NB4 (cell line): ENCODE measurements around the gene IP6K1.
"Not testable (repeated sequence)": the region's sequence is repeated elsewhere in the genome, so short reads cannot be mapped to it uniquely, and the experiment has no call there.

Source experiments
- POLR2A ChIP-seq: IDR thresholded peaks from 2 replicates; pipeline ENCODE4 v1.6.1; 2011; ENCODE audit warnings: mild to moderate bottlenecking; ENCODE audit not compliant: insufficient read length; ENCODE audit errors: extremely low read depth
- TF ChIP-seq, protein P1 (sequence below): IDR thresholded peaks from one replicate; pipeline ENCODE4 v1.5.1; 2012; ENCODE audit warnings: low read depth, low read length
- TF ChIP-seq, protein P2 (sequence below): IDR thresholded peaks from 2 replicates; pipeline ENCODE4 v1.6.1; 2011; ENCODE audit warnings: low read depth, low read length

DNA sequence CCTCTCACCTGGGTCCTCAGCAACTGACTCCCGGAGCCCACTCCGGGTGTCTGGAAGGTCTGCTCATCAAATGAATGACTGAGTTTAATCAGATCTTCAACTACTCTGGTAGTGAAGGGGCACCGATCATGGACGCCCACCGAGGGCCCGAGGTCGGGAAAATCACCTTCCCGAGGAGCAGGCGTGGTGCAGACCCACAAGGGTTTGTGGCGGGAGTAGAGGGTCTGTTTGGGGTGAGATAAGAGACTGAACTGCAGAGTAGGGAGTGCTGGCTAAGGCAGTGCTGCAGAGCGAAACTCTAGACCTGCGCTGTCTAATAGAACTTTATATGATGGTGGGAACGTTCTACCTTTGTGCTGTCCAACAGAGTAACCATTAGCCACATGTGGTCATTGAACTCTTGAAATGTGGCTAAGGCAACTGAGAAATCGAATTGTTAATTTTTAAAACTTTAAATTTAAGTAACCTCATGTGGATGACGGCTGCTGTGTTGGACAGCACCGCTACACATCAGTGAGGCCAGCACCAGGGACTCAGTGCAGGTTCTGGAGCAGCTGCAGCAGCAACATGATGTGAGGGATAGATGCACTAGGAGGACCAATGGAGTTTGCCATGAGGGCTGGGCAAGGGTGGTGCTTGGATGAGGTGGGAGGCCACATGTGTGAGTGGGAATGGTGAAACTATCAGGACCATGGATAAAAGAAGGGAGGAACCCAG is 96.3 kb downstream of the IP6K1 start:
- not testable (repeated sequence) for TF ChIP-seq POLR2A
- TF ChIP-seq, protein P1, sequence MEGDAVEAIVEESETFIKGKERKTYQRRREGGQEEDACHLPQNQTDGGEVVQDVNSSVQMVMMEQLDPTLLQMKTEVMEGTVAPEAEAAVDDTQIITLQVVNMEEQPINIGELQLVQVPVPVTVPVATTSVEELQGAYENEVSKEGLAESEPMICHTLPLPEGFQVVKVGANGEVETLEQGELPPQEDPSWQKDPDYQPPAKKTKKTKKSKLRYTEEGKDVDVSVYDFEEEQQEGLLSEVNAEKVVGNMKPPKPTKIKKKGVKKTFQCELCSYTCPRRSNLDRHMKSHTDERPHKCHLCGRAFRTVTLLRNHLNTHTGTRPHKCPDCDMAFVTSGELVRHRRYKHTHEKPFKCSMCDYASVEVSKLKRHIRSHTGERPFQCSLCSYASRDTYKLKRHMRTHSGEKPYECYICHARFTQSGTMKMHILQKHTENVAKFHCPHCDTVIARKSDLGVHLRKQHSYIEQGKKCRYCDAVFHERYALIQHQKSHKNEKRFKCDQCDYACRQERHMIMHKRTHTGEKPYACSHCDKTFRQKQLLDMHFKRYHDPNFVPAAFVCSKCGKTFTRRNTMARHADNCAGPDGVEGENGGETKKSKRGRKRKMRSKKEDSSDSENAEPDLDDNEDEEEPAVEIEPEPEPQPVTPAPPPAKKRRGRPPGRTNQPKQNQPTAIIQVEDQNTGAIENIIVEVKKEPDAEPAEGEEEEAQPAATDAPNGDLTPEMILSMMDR = not testable (repeated sequence)
- TF ChIP-seq, protein P2, sequence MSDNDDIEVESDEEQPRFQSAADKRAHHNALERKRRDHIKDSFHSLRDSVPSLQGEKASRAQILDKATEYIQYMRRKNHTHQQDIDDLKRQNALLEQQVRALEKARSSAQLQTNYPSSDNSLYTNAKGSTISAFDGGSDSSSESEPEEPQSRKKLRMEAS = not testable (repeated sequence)
